ENCODE data around the gene TMEM175.

The TMEM175 gene

GRCh38 chr4:1001561-1002130 is 69.4 kb downstream of the TMEM175 start:
- H3K9me3 ChIP-seq (ENCODE audit: insufficient read depth, low read length) = no peaks in the 10 kb centered on the region
- H4K20me1 ChIP-seq (ENCODE audit: insufficient read depth, low read length) = no peaks in the 10 kb centered on the region
- peaks cover 24% of the 10 kb centered on the region for H3K27me3 ChIP-seq (ENCODE audit: low read depth, low read length)
- no peak overlapping the region for H3K4me3 ChIP-seq (ENCODE audit: low read length)
- no peak for TF ChIP-seq CTCF (IDR thresholded peaks at IDR 0.05; ENCODE audit: low read depth, low read length)
- no peak for TF ChIP-seq EZH2phosphoT487 (IDR thresholded peaks at IDR 0.05; ENCODE audit: low read depth)
- H3K4me1 ChIP-seq (ENCODE audit: low read length) = no peaks in the 10 kb centered on the region
- no peak overlapping the region for H3K9ac ChIP-seq (ENCODE audit: low read length)
- H3K4me2 ChIP-seq (ENCODE audit: low read length) = no peak overlapping the region
- no peak overlapping the region for H2AFZ ChIP-seq (ENCODE audit: low read depth, low read length)
- H3K27ac ChIP-seq (ENCODE audit: low read length) = no peak overlapping the region
- no peaks in the 10 kb centered on the region for H3K79me2 ChIP-seq (ENCODE audit: low read length)
- no peaks in the 10 kb centered on the region for H3K36me3 ChIP-seq (replicated peaks; ENCODE audit: low read depth, low read length)

DNA sequence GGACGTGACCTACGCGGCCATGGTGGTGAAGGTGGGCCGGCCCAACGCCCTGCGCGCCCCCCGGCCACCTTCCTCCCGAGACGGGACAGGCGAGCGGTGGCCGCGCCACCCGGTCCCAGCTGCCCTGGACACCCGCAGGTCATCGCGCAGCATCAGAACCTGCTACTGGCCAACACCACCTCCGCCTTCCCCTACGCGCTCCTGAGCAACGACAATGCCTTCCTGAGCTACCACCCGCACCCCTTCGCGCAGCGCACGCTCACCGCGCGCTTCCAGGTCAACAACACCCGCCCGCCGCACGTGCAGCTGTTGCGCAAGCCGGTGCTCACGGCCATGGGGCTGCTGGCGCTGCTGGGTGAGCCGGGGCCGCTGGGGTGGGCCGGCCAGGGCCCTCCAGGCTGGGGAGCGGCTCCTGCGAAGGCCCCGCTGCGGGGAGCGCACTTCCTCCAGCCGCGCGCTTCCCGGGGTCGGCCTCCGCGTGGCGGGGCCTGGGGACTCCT is 69.9 kb downstream of the TMEM175 start:
- Histone ChIP-seq H3K9me3 (ENCODE audit: insufficient read depth, low read length) (no peaks in the 10 kb centered on the region), H3K36me3 (replicated peaks; ENCODE audit: low read depth, low read length) (no peaks in the 10 kb centered on the region), H3K27ac (ENCODE audit: low read length) (no peak overlapping the region), H3K4me2 (ENCODE audit: low read length) (no peak overlapping the region), H3K79me2 (ENCODE audit: low read length) (no peaks in the 10 kb centered on the region), H3K9ac (ENCODE audit: low read length) (no peak overlapping the region), H4K20me1 (ENCODE audit: insufficient read depth, low read length) (no peaks in the 10 kb centered on the region), H3K4me3 (ENCODE audit: low read length) (no peak overlapping the region), H3K4me1 (ENCODE audit: low read length) (no peaks in the 10 kb centered on the region), H2AFZ (ENCODE audit: low read depth, low read length) (no peak overlapping the region), H3K27me3 (ENCODE audit: low read depth, low read length) (peaks cover 25% of the 10 kb centered on the region)
- TF ChIP-seq CTCF (IDR thresholded peaks at IDR 0.05; ENCODE audit: low read depth, low read length) (no peak), EZH2phosphoT487 (IDR thresholded peaks at IDR 0.05; ENCODE audit: low read depth) (no peak)

DNA sequence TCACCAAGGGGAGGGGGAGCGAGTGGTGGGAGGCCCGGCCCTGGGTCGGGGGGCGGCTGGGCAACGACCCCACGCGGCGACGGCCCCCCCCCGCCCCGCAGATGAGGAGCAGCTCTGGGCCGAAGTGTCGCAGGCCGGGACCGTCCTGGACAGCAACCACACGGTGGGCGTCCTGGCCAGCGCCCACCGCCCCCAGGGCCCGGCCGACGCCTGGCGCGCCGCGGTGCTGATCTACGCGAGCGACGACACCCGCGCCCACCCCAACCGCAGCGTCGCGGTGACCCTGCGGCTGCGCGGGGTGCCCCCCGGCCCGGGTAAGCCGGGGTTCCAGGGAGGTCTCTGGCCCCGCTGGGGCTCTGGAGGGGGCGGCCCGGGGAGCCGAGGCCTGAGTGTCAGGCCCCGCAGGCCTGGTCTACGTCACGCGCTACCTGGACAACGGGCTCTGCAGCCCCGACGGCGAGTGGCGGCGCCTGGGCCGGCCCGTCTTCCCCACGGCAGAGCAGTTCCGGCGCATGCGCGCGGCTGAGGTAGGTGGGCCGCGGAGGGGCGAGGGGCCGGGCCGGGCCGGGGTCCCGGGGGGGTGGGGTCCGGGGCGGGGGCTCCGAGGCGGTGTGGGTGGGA is 70.5 kb downstream of the TMEM175 start:
- H3K4me2 ChIP-seq (ENCODE audit: low read length) = no peak overlapping the region

More for the DNA sequence above, 70.5 kb downstream of the TMEM175 start:
- Histone ChIP-seq H2AFZ (ENCODE audit: low read depth, low read length) (no peak overlapping the region), H3K9ac (ENCODE audit: low read length) (no peak overlapping the region), H3K79me2 (ENCODE audit: low read length) (no peaks in the 10 kb centered on the region), H3K4me1 (ENCODE audit: low read length) (no peaks in the 10 kb centered on the region), H3K9me3 (ENCODE audit: insufficient read depth, low read length) (no peaks in the 10 kb centered on the region), H3K36me3 (replicated peaks; ENCODE audit: low read depth, low read length) (no peaks in the 10 kb centered on the region), H3K4me3 (ENCODE audit: low read length) (no peak overlapping the region), H4K20me1 (ENCODE audit: insufficient read depth, low read length) (no peaks in the 10 kb centered on the region), H3K27ac (ENCODE audit: low read length) (no peak overlapping the region), H3K27me3 (ENCODE audit: low read depth, low read length) (peaks cover 21% of the 10 kb centered on the region)
- TF ChIP-seq EZH2phosphoT487 (IDR thresholded peaks at IDR 0.05; ENCODE audit: low read depth) (no peak), CTCF (IDR thresholded peaks at IDR 0.05; ENCODE audit: low read depth, low read length) (no peak)
